Natural killer cell (primary cell): Measurements from ENCODE around the gene COL5A1. TPM values are rescaled to one million over a fixed set of nuclear protein-coding genes. Genes with fewer than 3 reads are reported as not detected.

ENCODE experiments used
- ATAC-seq, 3 donors: fragments of 150-1000 bp in 2 of 3; fragments of 200-7000 bp in 1 of 3; cut with Tn5 transposase; 1 replicate in 1 of 3; 2 replicates in 2 of 3; pipeline ENCODE4 v1.10.0; 2021; ENCODE audit warnings: mild to moderate bottlenecking in 2 of 3, moderate library complexity in 2 of 3
- DNase-seq, 2 donors: peaks; one replicate each; pipeline versions ENCODE4 v3.0.0 to v3.0.0-alpha.2; 2013 to 2021; ENCODE audit warnings: mixed read lengths in 1 of 2
- H3K27ac ChIP-seq: one replicate; pipeline ENCODE4 v1.5.1; 2013; ENCODE audit warnings: mild to moderate bottlenecking, low read length
- H3K27me3 ChIP-seq: one replicate; pipeline ENCODE4 v1.6.1; 2013; ENCODE audit warnings: low read length; ENCODE audit not compliant: control insufficient read depth, insufficient read depth
- H3K36me3 ChIP-seq: one replicate; pipeline ENCODE4 v1.6.1; 2013; ENCODE audit warnings: low read length; ENCODE audit not compliant: control insufficient read depth, insufficient read depth
- H3K4me1 ChIP-seq: one replicate; pipeline ENCODE4 v1.6.1; 2013; ENCODE audit warnings: low read length; ENCODE audit not compliant: control insufficient read depth, insufficient read depth
- H3K4me3 ChIP-seq: one replicate; pipeline ENCODE4 v1.5.1; 2013; ENCODE audit warnings: low read length
- H3K9me3 ChIP-seq: one replicate; pipeline ENCODE4 v1.6.1; 2013; ENCODE audit warnings: low read length; ENCODE audit not compliant: control insufficient read depth, insufficient read depth
- H3K27ac Mint-ChIP-seq, 2 donors: one replicate each; pipeline ENCODE4 v1.8.0; 2022; ENCODE audit warnings: mild to moderate bottlenecking in 2 of 2, mixed read lengths in 2 of 2, moderate library complexity in 1 of 2
- H3K27me3 Mint-ChIP-seq, 2 donors: one replicate each; pipeline ENCODE4 v1.8.0; 2022; ENCODE audit warnings: low read depth in 2 of 2, mixed read lengths in 2 of 2
- H3K36me3 Mint-ChIP-seq: one replicate; pipeline ENCODE4 v1.8.0; 2022; ENCODE audit warnings: mixed read lengths
- H3K4me1 Mint-ChIP-seq, 2 donors: one replicate each; pipeline ENCODE4 v1.8.0; 2022; ENCODE audit warnings: mixed read lengths in 2 of 2
- H3K4me3 Mint-ChIP-seq: one replicate; pipeline ENCODE4 v1.8.0; 2022; ENCODE audit warnings: mild to moderate bottlenecking, moderate library complexity, mixed read lengths
- H3K9me3 Mint-ChIP-seq, 2 donors: one replicate each; pipeline ENCODE4 v1.8.0; 2022; ENCODE audit warnings: mixed read lengths in 2 of 2
- CTCF ChIP-seq: fragments of 200-600 bp; IDR thresholded peaks from one replicate; pipeline ENCODE4 v1.8.0; 2022; ENCODE audit warnings: antibody characterized with exemption
- WGBS: methylation state at CpG from one replicate; pipeline ENCODE4 v1.1.7; 2013; ENCODE audit warnings: missing lambda C conversion rate; ENCODE audit not compliant: insufficient coverage; 5-methylcytosine and 5-hydroxymethylcytosine counted together
- intact Hi-C: fragments of 100-400 bp; cut with micrococcal nuclease; formaldehyde crosslinking; loops from one replicate; pipeline ENCODE4 v1.14.2; 2022
- total RNA-seq, 4 donors: library from RNA; stranded (reverse); fragments of 120-200 nt in 1 of 4; gene quantifications; one replicate each; pipeline versions ENCODE4 v1.2.3 to v1.2.4, GENCODE V29; 2013 to 2022

The COL5A1 gene
- total RNA-seq, 3 donors from 2014 or later (not counting 1 experiment from before 2014, with no cell fraction given) = 0.11 to 0.28 (median 0.23) TPM

- Mint-ChIP-seq H3K27ac (no peak overlapping the region), H3K9me3 (no peaks in the 10 kb centered on the region), H3K4me3 (no peak overlapping the region), H3K36me3 (no peaks in the 10 kb centered on the region), H3K4me1 (peaks cover 0 to 5% of the 10 kb centered on the region in 2 donors), H3K27me3 (peaks cover 0 to 6% of the 10 kb centered on the region in 2 donors)
- no peak for DNase-seq
- 95% methylated on average over 24 of the region's 24 CpGs for WGBS
- intact Hi-C loops = no loop called here
- no peaks in the 10 kb centered on the region for H3K36me3 ChIP-seq
- no peaks in the 10 kb centered on the region for H3K4me1 ChIP-seq
- ATAC-seq = no peak
- H3K27ac ChIP-seq = no peak overlapping the region
- H3K4me3 ChIP-seq = no peak overlapping the region
- no peak for TF ChIP-seq CTCF
- H3K9me3 ChIP-seq = no peaks in the 10 kb centered on the region
- H3K27me3 ChIP-seq = no peaks in the 10 kb centered on the region
Measured at GRCh38 chr9:134885679-134886412, 244.2 kb downstream of the COL5A1 start.

GRCh38 chr9:134886413-134886913, 244.9 kb downstream of the COL5A1 start:
- intact Hi-C loops = no loop called here
- Mint-ChIP-seq H3K36me3 (no peaks in the 10 kb centered on the region), H3K27me3 (peaks cover under 1 to 6% of the 10 kb centered on the region in 2 donors), H3K4me1 (peaks cover 0 to 10% of the 10 kb centered on the region in 2 donors), H3K9me3 (no peaks in the 10 kb centered on the region), H3K4me3 (no peak overlapping the region), H3K27ac (no peak overlapping the region)
- 87% methylated on average over 10 of the region's 11 CpGs for WGBS
- Histone ChIP-seq H3K36me3 (no peaks in the 10 kb centered on the region), H3K9me3 (no peaks in the 10 kb centered on the region), H3K4me1 (peaks cover 3% of the 10 kb centered on the region), H3K4me3 (no peak overlapping the region), H3K27ac (no peak overlapping the region), H3K27me3 (no peaks in the 10 kb centered on the region)
- no peak for ATAC-seq
- no peak for DNase-seq
- no peak for TF ChIP-seq CTCF

GRCh38 chr9:134887219-134887618, 245.6 kb downstream of the COL5A1 start:
- WGBS = 88% methylated on average over 10 of the region's 10 CpGs
- peaks cover 4 to 6% of the 10 kb centered on the region in 2 donors for H3K27me3 Mint-ChIP-seq
- Histone ChIP-seq H3K9me3 (no peaks in the 10 kb centered on the region), H3K36me3 (no peaks in the 10 kb centered on the region), H3K4me1 (peaks cover 8% of the 10 kb centered on the region), H3K4me3 (no peak overlapping the region), H3K27me3 (no peaks in the 10 kb centered on the region), H3K27ac (no peak overlapping the region)
- H3K4me3 Mint-ChIP-seq = no peak overlapping the region
- ATAC-seq (no peak), DNase-seq (no peak)
- no peaks in the 10 kb centered on the region for H3K36me3 Mint-ChIP-seq
- peaks cover 0 to 13% of the 10 kb centered on the region in 2 donors for H3K4me1 Mint-ChIP-seq
- no peak overlapping the region for H3K27ac Mint-ChIP-seq
- no peak for TF ChIP-seq CTCF
- no peaks in the 10 kb centered on the region for H3K9me3 Mint-ChIP-seq
- intact Hi-C loops = no loop called here
